HL-60/S4 (cell line): Measurements from ENCODE around the gene SATB1.

Experiments
- in situ Hi-C: fragments of 300-500 bp; cut with MboI; formaldehyde crosslinking; loops from 2 replicates; pipeline ENCODE4 v1.14.3; 2022; ENCODE audit warnings: low sequenced_read_pairs

SATB1 gene

GRCh38 chr3:18432752-18433151 lies 7.6 kb upstream of the SATB1 start:
- in situ Hi-C loops, result no loop called here

- in situ Hi-C loops, result no loop called here
Measured at GRCh38 chr3:18431266-18431665, 6.1 kb upstream of the SATB1 start.

- in situ Hi-C loops, result no loop called here
Measured at GRCh38 chr3:18428991-18429745, 4.0 kb upstream of the SATB1 start.

- in situ Hi-C loops, result no loop called here
Measured at GRCh38 chr3:18428036-18428435, 2.9 kb upstream of the SATB1 start.

GRCh38 chr3:18426597-18427193 lies 1.6 kb upstream of the SATB1 start:
- in situ Hi-C loops, result no loop called here

- in situ Hi-C loops, result no loop called here
Measured at GRCh38 chr3:18425641-18426257, 610 bp upstream of the SATB1 start.

GRCh38 chr3:18424213-18424728 lies 868 bp downstream of the SATB1 start:
- in situ Hi-C loops, result no loop called here

- in situ Hi-C loops, result no loop called here
Measured at GRCh38 chr3:18423401-18424212, 1.5 kb downstream of the SATB1 start.

GRCh38 chr3:18422972-18423371 lies 2.2 kb downstream of the SATB1 start:
- in situ Hi-C loops, result no loop called here

- in situ Hi-C loops, result no loop called here
Measured at GRCh38 chr3:18420555-18420954, 4.6 kb downstream of the SATB1 start.

- in situ Hi-C loops, result no loop called here
Measured at GRCh38 chr3:18419232-18419631, 5.9 kb downstream of the SATB1 start.

- in situ Hi-C loops, result no loop called here
Measured at GRCh38 chr3:18417904-18418572, 7.1 kb downstream of the SATB1 start.

- in situ Hi-C loops, result no loop called here
Measured at GRCh38 chr3:18416332-18416731, 8.8 kb downstream of the SATB1 start.

- in situ Hi-C loops, result no loop called here
Measured at GRCh38 chr3:18415839-18416238, 9.3 kb downstream of the SATB1 start.

- in situ Hi-C loops, result no loop called here
Measured at GRCh38 chr3:18415167-18415566, 10.0 kb downstream of the SATB1 start.

- in situ Hi-C loops, result no loop called here
Measured at GRCh38 chr3:18412684-18413083, 12.5 kb downstream of the SATB1 start.

GRCh38 chr3:18411541-18411940 lies 13.6 kb downstream of the SATB1 start:
- in situ Hi-C loops, result no loop called here

GRCh38 chr3:18410205-18410604 lies 14.9 kb downstream of the SATB1 start:
- in situ Hi-C loops, result no loop called here

GRCh38 chr3:18409266-18409665 lies 15.9 kb downstream of the SATB1 start:
- in situ Hi-C loops, result no loop called here

- in situ Hi-C loops, result no loop called here
Measured at GRCh38 chr3:18405141-18405540, 20.0 kb downstream of the SATB1 start.

GRCh38 chr3:18403061-18403460 lies 22.1 kb downstream of the SATB1 start:
- in situ Hi-C loops, result no loop called here
